IPS-18c (cell line): ENCODE data around the gene MSI2.

ENCODE experiments used
- H3K4me3 ChIP-seq: 2 replicates; pipeline ENCODE4 v1.7.0; 2013; ENCODE audit warnings: low read depth, mild to moderate bottlenecking, low read length, moderate library complexity; ENCODE audit not compliant: insufficient read depth
- H3K9me3 ChIP-seq: one replicate; pipeline ENCODE4 v1.6.1; 2013; ENCODE audit warnings: mild to moderate bottlenecking, low read length, moderate library complexity; ENCODE audit not compliant: control insufficient read depth, insufficient read depth

MSI2 gene

GRCh38 chr17:57692770-57693169, 436.4 kb downstream of the MSI2 start:
- H3K9me3 ChIP-seq: peaks cover 3% of the 10 kb centered on the region
- H3K4me3 ChIP-seq: no peak overlapping the region

DNA sequence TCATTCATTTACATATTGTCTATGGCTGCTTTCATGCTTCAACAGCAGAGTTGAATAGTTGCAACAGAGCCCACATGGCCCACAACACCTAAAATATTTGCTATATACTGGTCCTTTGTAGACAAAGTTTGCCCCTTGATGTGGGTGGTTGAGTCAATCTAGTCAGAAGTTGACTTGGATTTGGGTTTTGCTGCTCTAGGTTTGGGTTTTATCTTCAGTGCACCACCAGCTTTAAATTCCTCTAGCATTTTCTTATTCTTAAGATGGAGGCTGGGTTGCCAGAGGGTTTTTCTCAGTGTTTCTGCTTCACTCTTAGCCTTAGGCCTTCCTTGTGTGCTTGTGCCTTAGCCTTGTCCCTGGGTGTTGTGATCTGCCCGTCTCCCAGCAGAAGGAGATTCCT, 437.7 kb downstream of the MSI2 start:
- Histone ChIP-seq H3K4me3 (no peak overlapping the region), H3K9me3 (peaks cover 3% of the 10 kb centered on the region)

DNA sequence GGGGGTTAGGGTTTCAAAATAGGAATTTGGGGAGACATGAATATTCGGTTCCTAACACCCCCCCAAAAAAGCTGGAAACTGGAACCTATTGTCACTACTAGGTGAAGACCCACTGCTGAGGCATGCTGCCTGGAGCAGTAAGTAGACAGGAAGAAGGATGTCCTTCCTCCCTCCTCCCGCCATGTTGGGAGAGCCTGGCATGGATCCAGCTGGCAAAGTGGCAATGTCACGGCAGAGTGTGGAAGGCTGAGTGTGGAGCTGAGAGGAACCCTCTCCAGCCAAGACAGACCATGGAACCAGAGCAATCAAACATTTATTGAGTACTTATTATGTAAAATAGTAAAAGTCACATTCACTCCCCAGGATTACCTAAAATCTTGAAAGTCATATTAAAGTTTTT, 439.7 kb downstream of the MSI2 start:
- H3K9me3 ChIP-seq: peaks cover 3% of the 10 kb centered on the region
- H3K4me3 ChIP-seq: no peak overlapping the region

DNA sequence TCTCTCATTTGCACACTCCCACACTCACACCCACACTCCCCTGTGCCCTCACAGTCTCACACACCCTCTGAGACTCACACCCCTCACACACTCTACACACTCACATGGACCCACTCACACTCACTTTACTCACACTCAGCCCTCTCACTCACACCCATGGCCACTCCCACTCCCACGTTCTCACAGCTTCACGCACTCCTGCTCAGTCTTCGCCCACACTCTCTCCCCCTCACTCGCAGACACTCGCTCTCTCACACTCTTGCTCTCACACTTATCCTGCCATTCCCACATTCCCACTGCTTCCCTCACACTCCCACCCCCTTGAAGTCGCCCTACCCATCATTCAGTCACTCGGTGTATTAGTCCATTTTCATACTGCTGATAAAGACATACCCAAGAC, 440.9 kb downstream of the MSI2 start:
- H3K4me3 ChIP-seq: no peak overlapping the region
- peaks cover 3% of the 10 kb centered on the region for H3K9me3 ChIP-seq

DNA sequence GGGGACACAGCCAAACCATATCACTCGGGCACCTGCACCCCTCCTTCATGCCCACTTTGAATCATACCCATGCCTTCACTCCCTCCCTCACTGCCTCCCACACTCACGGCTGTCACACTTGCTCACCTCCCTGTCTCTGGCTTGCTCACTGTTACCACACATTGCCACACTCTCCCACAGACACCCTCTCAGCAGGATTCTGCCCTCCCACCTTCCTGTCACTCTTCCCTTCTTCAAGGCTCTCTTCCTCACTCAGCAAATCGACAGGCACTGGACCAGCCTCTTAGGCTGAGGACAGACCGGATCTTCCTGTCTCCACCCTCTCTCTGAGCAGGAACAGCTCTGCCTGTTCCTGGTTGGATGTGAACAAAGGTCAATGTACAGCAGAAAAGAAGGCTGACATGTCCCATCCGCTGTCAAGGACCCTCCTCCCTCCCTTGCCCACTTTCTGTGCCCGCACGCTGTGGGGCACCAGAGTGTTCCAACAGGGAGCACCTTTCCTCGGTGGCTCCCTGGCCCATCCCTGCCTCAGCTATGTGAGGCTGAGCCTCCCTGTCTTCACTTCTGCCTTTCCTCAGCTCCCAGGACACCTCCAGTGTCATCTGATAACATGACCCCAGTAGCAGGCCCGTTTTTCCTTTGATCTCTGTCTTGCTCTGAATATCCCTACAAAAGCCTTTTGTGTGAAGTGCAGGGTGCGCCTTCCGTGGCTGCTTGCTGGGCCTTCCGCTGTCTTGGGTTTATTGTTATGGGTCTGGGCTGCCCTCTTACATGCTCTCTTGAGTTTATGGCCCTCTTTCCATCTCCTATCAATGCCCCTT, 441.8 kb downstream of the MSI2 start:
- H3K9me3 ChIP-seq: peaks cover 3% of the 10 kb centered on the region
- H3K4me3 ChIP-seq: no peak overlapping the region

DNA sequence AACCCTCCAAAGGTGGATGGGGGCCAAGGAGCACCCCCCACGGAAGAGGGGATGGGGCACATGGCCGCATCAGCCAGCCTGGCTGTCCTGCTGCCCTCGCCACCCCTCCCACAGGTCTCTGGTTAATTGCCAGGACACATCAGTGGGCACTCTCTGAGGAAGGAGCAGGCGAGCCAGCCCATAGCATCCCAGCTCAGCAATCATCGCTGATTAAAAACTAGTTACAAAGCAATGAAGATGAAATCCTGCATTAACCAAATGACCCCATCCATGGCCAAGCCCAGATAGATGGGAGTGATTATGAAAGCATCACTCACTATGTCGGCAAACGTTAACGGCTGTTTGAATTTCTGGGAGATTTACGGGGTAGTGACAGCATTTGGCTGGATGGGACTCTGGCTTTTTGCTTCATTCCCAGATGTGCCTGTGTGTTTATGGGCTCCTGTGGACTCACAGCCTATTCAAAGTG, 443.5 kb downstream of the MSI2 start:
- H3K9me3 ChIP-seq: peaks cover 3% of the 10 kb centered on the region
- H3K4me3 ChIP-seq: no peak overlapping the region

DNA sequence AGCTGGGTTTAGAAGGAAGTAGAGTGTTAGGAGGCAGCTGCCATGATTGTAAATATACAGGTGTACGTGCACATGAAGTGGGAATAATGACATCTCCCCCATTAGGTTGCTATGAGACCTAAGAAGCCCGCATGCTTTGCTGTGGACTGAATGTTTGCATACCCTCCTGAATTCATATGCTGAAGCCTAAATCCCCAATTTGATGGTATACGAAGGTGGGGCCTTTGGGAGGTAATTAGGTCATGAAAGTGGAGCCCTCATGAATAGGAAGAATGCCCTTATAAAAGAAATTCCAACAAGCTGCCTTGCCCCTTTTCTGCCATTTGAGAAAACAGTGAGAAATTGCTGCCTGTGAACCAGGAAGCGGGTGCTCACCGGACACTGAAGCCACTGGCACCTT, 444.8 kb downstream of the MSI2 start:
- no peaks in the 10 kb centered on the region for H3K9me3 ChIP-seq
- no peak overlapping the region for H3K4me3 ChIP-seq

DNA sequence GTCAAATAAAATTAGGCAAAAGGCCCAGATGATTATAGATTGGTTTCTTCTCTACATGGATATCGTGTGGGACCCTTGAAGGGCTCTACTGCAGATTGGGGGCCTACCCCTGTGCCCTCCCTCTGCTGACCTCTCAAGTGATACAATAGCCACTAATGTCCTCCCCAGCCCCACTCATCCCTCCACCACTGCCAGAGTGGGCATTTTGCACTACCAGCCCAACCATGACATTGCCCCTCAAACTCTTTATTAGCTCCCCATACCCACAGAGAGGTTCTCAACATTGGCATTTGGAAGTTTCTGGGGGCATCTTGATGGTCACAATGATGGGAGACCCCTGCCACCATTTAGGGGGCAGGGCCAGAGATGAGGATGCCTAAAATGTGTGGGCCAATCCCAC, 446.9 kb downstream of the MSI2 start:
- Histone ChIP-seq H3K4me3 (no peak overlapping the region), H3K9me3 (no peaks in the 10 kb centered on the region)

- H3K9me3 ChIP-seq: no peaks in the 10 kb centered on the region
- no peak overlapping the region for H3K4me3 ChIP-seq
These were observed 448.1 kb downstream of the MSI2 start for GRCh38 chr17:57704448-57704847.

DNA sequence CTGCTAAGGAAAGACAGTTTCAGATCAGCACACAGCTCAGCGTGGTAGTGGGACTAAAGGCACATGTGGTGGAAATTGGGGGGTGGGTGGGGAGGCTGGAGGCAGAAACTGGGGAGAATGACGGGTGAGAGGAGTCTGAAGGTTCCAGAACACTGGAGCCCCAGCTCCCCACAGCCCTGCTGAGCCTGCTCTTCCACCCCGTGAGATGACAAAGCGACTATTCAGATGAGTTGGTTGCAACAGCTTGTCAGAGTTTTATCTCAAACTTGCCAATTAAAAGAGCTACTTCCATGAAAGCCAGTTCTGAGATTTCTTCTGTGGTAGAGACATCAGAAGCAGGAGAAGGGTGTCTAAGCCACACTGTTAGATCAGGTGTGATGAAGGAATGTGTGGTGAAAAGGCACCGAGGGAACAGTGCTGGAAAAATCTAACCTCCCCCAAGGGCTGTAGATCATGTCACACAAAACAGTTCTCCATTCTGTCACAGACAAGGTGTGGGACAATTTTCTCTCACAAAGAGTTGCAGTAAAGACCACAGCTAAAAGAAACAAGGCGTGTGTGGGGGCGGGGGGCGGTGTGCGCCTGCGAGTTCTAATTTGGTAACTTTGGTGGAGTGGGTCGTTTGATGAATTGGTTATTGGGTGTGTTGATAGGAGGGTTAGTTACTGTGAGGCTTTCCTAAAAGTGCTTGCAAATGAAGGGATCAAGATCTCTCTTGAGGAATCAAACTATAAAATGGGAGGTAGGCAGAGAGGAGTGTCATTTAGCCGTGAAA, 449.8 kb downstream of the MSI2 start:
- Histone ChIP-seq H3K4me3 (no peak overlapping the region), H3K9me3 (no peaks in the 10 kb centered on the region)

- H3K4me3 ChIP-seq: no peak overlapping the region
- no peaks in the 10 kb centered on the region for H3K9me3 ChIP-seq
These were observed 450.4 kb downstream of the MSI2 start for GRCh38 chr17:57706761-57707160.

DNA sequence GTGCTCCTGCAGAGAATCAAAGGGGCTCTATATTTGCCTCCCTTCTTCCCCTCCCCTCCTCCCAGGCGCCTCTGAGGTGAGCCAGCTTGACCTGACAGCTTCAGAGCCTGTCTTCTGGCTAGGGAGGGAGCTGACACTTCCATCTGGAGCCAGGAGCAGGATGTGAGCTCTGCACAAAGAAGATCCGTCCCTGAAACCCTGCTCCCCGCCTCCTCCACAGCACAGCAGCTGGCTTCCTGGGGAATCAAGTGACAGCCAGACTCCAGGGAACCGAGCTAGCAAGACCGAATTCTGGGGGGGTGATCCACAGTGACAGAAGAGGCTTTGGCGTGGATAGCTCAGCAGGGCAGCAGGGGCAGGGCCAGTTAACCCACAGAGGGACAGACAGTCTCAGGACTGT, 451.6 kb downstream of the MSI2 start:
- Histone ChIP-seq H3K9me3 (no peaks in the 10 kb centered on the region), H3K4me3 (no peak overlapping the region)

DNA sequence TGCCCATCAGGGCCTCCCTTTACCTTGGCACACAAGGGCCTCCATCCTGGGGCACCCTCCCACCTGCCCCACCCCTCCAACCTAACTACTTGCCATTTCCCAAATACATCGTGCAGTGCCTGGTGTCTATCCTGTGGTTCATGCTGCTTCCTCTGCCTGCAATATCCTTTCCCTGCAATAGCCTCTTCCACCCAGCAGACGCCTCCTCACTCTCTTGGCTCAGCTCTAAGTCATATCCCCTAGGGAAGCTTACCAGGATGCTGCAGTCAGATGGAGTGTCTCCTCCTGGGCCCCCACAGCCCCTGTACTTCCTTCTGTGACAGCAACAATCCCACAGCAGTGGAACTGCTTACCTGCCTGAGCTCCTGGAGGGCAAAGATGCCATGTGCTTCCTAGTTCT, 452.1 kb downstream of the MSI2 start:
- H3K4me3 ChIP-seq: no peak overlapping the region
- H3K9me3 ChIP-seq: no peaks in the 10 kb centered on the region

GRCh38 chr17:57713140-57713539, 456.8 kb downstream of the MSI2 start:
- H3K4me3 ChIP-seq: no peak overlapping the region
- H3K9me3 ChIP-seq: no peaks in the 10 kb centered on the region

GRCh38 chr17:57714665-57715180, 458.4 kb downstream of the MSI2 start:
- no peaks in the 10 kb centered on the region for H3K9me3 ChIP-seq
- H3K4me3 ChIP-seq: no peak overlapping the region

- Histone ChIP-seq H3K9me3 (no peaks in the 10 kb centered on the region), H3K4me3 (no peak overlapping the region)
These were observed 459.7 kb downstream of the MSI2 start for GRCh38 chr17:57715981-57716380.

DNA sequence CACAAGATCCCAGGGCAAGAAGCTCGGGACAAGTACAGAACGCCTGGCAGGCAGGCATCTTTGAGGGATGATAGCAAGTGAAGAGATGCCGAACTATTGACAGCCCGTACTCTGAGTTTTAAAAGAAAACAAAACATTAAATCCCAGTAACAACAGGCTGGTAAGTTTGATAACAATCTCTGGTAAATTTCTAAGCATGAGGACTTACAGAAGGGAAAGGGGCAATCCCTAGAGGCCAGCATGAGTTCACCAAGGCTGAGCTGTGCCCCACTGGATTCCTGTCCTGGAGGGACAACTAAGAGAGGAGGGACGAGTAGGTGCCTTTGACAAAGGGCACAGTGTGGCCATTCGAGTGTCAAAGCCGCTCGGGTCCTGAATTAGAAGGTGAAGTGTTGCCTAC, 462.6 kb downstream of the MSI2 start:
- no peak overlapping the region for H3K4me3 ChIP-seq
- no peaks in the 10 kb centered on the region for H3K9me3 ChIP-seq

DNA sequence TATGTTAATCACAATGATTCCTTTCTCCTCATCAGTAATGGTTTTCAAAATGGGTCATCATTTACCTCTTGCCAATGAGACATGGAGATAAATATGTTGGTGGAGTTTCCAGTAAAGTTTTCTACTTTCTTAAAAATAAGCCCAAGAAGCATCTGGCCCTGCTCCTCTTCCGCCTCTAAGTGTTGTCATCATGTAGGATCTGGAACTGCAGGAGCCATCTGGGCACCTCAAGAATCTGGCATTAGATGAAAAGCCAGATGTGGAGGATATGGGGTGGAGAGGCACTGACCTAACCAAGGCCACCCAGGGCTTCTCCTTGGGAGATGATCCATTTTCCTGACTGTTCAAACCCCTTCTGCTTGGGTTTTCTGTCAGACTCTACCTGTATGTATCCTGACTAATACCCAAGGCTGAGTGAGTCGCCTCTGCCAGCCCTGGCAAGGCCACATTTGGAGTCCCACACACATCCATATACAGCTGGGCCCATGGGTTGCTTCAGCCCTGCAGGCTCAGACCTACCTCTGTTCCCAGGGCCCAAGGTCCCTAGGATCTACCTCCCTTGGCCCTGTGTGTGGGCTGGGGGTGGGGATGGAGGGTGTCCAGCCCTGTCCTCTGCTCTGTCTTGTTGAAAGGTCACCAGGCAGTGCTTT, 464.2 kb downstream of the MSI2 start:
- Histone ChIP-seq H3K4me3 (no peak overlapping the region), H3K9me3 (no peaks in the 10 kb centered on the region)
